ENCODE measurements around the gene AQP2. TPM values are rescaled to one million over a fixed set of nuclear protein-coding genes. Genes with fewer than 3 reads are reported as not detected.
"Not testable (repeated sequence)": the region's sequence is repeated elsewhere in the genome, so short reads cannot be mapped to it uniquely, and the experiment has no call there.

Gene AQP2
- total RNA-seq, 1 experiment from 2014 or later, result not detected

DNA sequence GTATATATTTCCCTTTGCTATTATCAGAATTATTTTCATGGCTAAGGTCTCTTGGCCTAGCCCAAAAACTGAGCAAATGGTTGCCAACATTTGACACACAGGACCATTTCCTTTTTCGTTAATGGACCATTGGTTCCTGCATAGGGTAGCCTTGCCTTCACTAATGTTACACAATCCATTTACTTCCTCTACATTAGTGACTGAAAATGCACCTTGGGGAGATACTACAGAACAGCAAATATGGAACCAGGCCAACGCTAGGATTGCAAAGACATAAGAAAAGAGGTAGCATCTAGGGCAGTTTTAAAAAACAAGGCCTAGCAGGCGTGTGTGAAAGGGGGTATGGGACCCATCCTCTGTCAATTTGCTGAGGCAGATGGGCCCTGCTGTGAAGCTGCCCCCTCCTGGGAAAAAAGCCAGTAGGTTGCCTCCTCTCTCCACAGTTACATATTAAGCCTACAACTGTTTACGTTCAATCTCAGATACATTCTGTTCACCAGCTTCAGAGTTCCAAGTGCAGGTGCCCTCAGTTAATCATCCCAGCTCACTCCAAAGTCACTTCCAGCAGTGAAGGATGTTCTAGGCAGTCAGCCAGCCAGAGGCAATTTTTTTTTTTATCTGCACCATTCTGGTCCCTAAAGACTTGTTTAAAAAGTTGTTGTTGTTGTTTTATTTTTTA, 37.2 kb downstream of the AQP2 start:
- DNase-seq (ENCODE audit: low spot score), result no peak

DNA sequence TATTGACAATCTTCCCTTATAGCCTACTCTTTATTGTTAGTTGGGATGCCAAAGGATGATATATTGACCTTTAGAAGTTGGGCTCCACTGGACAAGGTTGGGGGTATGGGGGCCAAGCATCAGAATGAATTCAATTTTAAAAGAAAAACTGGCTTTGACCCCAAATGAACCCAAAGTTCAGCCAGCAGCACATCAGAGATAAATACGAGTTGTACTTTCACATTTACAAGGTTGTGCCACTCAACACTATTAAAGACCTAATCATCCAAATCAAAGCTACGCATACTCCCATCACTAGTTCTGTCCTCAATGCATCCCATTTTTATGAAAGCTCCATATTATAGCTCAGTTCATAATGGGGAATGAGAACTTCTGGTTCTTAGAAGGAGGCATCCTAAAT, 38.9 kb downstream of the AQP2 start:
- not testable (repeated sequence) for DNase-seq (ENCODE audit: low spot score)

DNA sequence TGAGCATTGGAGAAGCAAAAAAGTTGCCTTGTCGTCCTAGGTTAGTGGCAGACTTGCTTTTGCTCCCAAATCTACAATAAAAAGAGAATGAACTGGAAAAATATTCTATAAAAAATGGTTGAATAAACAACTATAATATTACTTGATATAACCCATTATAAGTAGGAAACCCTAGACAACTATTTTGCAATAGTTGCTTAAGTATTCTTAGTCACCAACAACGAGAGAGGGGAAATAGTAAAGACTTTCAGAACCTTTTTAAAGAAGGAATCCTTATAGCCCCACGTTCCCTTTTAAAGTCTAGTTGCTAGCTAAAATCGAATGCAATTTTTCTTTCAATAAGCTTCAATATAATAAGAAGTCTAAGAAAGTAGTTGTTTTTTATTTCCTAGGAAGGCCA, 39.7 kb downstream of the AQP2 start:
- DNase-seq (ENCODE audit: low spot score), result no peak

DNA sequence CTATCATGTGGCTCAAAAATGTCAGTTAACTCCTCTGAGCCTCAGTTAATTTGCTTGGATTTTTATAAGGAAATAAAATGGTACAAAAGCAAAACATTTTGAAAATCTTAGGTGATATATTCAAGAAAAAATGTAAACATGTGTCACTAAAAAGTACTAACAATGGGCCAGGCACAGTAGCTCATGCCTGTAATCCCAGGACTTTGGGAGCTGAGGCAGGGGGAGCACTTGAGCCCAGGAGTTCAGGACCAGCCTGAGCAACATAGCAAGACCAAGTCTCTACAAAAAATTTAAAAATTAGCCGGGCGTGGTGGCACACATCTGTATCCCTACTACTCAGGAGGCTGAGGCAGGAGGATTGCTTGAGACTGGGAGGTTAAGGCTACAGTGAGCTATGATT, 47.9 kb downstream of the AQP2 start:
- DNase-seq (ENCODE audit: low spot score), result no peak

DNA sequence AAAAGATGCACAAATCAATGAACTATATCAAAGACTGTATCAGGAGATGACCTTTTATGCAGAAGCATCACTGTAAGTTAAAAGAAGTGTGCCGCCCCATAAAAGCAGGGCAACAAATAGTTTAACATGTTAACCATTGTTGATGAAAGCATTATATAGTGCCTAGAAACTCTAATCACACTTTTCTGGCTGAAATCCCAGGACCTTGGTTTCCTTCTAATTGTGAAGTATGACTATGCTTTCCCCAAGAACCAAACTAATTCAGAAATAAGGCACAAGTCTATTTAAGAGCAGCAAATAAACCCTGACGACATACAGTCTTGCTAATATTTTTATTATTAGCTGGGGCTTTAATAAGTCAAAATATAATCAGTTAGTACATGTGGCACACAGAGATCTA, 53.1 kb downstream of the AQP2 start:
- no peak for DNase-seq (ENCODE audit: low spot score)

DNA sequence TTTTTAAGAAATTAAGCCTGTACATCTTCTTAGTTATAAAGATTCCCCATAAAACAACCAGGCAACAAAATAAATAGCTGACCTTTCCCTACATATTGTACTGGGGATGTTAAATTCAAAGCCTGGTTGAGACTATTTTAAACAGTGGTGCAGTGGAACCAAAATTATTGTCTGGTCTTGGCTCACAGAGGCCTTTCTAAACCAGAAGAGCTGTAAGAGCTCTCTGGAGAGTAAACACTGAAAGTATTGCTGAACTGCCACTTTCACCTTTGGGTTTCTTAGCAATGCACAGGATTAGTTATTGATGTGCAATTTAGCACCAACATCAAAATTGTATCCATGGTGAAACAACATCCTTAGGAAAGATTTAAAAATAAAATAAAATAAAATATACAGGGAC, 54.2 kb downstream of the AQP2 start:
- DNase-seq (ENCODE audit: low spot score), result no peak

DNA sequence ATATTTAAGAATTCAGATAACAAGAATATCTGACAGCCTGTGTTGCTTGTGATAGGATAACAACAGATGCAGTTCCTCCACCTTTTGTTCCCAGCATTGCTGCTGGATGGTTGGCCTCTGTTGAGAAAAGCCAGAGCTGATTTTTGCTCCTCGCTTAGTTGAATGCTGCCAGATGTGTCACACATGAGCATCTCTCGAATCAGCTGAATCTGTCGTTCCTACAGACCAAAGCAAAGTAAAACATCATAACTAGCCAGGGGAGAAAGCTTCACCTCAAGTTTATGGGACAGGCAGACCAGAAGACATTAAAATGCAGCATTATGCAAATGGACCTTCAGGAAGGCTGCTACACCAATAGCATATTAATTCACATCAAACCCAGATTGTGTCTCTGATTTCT, 54.6 kb downstream of the AQP2 start:
- no peak for DNase-seq (ENCODE audit: low spot score)

DNA sequence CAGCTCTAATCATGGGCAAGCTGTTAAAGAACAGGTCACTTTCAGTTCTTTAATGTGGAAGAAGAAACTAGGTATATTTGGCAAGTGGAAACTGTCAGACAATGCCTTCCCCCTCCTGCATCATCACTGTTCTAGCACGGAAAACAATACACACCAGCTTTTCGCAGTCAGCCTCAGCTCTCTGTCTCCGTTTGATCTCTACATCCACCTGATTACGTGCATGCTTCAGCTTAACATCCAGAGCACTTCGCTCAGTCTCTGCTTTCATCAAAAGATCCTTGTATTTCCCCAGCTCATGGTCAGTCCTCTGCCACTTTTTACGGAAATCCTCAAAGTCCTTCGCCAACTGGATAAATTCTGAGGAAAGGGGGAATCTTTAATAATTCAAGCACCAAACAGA, 55.7 kb downstream of the AQP2 start:
- no peak for DNase-seq (ENCODE audit: low spot score)

DNA sequence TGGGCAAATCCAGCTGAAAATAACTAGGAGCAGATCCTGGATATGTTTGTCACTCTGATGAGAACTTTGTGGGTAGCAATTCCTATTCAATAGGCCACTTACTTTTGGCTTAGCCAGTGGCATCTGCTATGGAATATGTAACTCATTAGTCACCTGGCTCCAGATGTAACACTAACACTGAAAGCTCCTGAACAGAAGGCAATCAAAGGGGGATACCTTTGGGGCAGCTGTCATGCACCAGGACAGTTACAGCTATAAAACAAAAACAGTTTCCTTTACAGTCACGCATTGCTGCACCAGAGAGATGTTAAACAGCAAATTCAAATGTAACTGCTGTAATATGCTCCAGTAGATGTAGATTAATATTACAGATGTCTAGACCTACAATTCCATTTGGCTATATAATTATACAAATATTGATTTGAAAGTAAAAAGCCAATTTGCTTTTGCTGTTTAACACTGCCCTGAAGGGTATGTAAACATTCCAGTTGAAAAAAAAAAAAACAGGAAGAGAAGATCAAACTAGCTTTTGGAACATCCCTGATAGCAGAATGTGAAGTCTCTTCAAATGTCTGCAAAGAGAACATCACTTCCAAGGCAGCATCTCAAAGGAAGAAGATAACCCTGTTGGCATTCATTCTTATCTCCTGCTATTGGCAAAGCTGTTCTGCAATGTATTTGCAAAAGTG, 56.4 kb downstream of the AQP2 start:
- no peak for DNase-seq (ENCODE audit: low spot score)

Other genes with a start within 250 kb of the AQP2 start
- 16.4 and 16.6 TPM in 2 replicates for gene FMNL3, start 243.3 kb upstream of the AQP2 start, total RNA-seq (2014; rRNA removed; shearing (Covaris generic))
- 242 and 305 TPM in 2 replicates for gene TMBIM6, start 209.2 kb upstream of the AQP2 start, total RNA-seq (2014; rRNA removed; shearing (Covaris generic))
- gene NCKAP5L, start 122.3 kb upstream of the AQP2 start, total RNA-seq (2014; rRNA removed; shearing (Covaris generic)), result 12.1 and 12.6 TPM in 2 replicates
- 1.5 and 2.1 TPM in 2 replicates for gene BCDIN3D, start 107.6 kb upstream of the AQP2 start, total RNA-seq (2014; rRNA removed; shearing (Covaris generic))
- gene FAIM2, start 46.8 kb upstream of the AQP2 start, total RNA-seq (2014; rRNA removed; shearing (Covaris generic)), result not detected in 2 replicates
- 0.07 TPM in 1 of 2 replicates, not detected in the other for gene AQP5, start 11.1 kb downstream of the AQP2 start, total RNA-seq (2014; rRNA removed; shearing (Covaris generic))
- not detected in 2 replicates for gene AQP6, start 22.2 kb downstream of the AQP2 start, total RNA-seq (2014; rRNA removed; shearing (Covaris generic))
- 143 and 147 TPM in 2 replicates for gene RACGAP1, start 74.8 kb downstream of the AQP2 start, total RNA-seq (2014; rRNA removed; shearing (Covaris generic))
- gene ASIC1, start 106.9 kb downstream of the AQP2 start, total RNA-seq (2014; rRNA removed; shearing (Covaris generic)), result 1.6 and 3.3 TPM in 2 replicates
- 57.4 and 93.9 TPM in 2 replicates for gene SMARCD1, start 134.6 kb downstream of the AQP2 start, total RNA-seq (2014; rRNA removed; shearing (Covaris generic))
- gene GPD1, start 153.3 kb downstream of the AQP2 start, total RNA-seq (2014; rRNA removed; shearing (Covaris generic)), result 0.29 and 3.8 TPM in 2 replicates
- 49.7 and 76.4 TPM in 2 replicates for gene COX14, start 161.5 kb downstream of the AQP2 start, total RNA-seq (2014; rRNA removed; shearing (Covaris generic))
- gene CERS5, start 216.6 kb downstream of the AQP2 start, total RNA-seq (2014; rRNA removed; shearing (Covaris generic)), result 18.9 and 19.2 TPM in 2 replicates